Measurements from ENCODE around the gene CHMP4B.

CHMP4B gene

DNA sequence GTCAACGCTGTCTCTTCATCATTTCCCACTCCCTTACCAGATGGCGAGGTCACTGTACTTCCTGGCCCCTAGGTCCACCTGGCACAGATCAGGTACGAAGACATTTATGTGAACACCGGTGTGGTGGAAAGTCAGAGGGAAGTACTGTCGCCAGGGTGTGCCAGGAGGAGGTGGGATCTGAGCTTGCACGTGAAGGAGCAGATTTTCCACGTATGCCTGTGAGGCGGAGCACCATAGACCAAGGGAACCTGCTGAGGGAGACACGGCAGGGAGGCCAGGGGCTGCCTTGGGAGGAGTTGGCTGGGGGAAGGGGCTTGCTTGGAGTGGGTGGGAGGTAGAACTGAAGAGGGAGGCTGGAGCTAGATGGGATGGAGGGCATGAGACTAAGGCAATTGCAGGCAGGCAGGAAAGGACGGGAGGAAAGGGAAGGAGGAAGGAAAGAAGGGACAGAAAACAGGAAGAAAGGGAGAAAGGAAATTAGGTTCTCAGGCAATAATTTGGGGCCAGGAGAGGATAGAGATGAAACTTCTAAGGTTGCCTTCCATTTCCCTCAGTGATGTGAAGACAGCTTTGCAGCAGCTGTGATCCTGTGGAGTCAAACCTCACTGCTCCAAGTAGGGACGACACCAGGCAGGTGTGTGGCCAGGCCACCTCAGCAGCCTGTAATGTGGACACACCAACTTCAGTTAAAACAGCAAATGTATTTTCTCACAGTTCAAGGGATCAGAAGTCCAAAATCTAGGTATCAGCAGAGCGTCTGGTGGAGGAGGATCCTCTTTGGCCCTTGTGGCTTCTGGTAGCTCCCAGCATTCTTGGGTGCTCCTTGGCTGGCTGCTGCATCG is 46.8 kb downstream of the CHMP4B start:
- H3K9ac ChIP-seq (ENCODE audit: low read depth, low read length) = no peak overlapping the region
- no peaks in the 10 kb centered on the region for H3K27me3 ChIP-seq (ENCODE audit: insufficient read depth, low read length)
- no peak overlapping the region for H3K27ac ChIP-seq (ENCODE audit: low read depth, low read length)
- no peak overlapping the region for H3K4me3 ChIP-seq (ENCODE audit: low read length)
- no peaks in the 10 kb centered on the region for H3K4me1 ChIP-seq (ENCODE audit: insufficient read depth, low read length)
- peaks cover 20% of the 10 kb centered on the region for H3K36me3 ChIP-seq (ENCODE audit: insufficient read depth, low read length)
- H3K9me3 ChIP-seq (ENCODE audit: insufficient read depth, low read depth, low read length) = no peaks in the 10 kb centered on the region
- WGBS = 88% methylated on average over 13 of the region's 13 CpGs

- H3K27ac ChIP-seq (ENCODE audit: low read depth, low read length) = no peak overlapping the region
- no peak overlapping the region for H3K9ac ChIP-seq (ENCODE audit: low read depth, low read length)
- WGBS = 93% methylated on average over 4 of the region's 4 CpGs
Measured at GRCh38 chr20:33858666-33859065, 47.5 kb downstream of the CHMP4B start.

DNA sequence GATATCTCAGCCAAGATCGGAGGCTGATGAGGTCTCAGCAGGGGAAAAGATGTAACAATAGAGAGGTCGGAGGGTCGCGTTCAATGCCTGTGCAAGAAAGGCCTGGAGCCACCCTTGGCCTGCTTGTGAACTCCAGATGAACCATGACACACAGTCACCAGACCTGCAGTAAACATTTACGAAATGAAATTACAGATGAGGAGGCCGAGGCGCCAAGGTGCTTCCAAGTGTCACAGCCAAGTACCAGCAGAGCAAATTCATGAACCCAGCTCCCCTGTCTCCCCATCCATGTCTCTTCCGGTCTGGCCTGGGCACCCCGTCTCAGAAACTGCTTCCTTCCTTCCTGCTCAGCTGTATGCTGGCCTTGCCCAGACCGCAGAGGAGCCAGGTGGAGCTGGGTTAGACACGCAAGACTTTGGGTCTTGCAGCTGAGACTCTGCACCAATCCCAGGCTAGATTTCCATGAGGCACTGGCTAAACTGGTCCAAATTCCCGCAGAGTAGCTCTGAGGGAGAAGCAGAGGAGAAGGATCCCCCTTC is 48.1 kb downstream of the CHMP4B start:
- Histone ChIP-seq H3K9ac (ENCODE audit: low read depth, low read length) (no peak overlapping the region), H3K4me3 (ENCODE audit: low read length) (no peak overlapping the region), H3K36me3 (ENCODE audit: insufficient read depth, low read length) (peaks cover 9% of the 10 kb centered on the region), H3K4me1 (ENCODE audit: insufficient read depth, low read length) (peaks cover 3% of the 10 kb centered on the region; the same call in 1 of the 2 replicates), H3K9me3 (ENCODE audit: insufficient read depth, low read depth, low read length) (no peaks in the 10 kb centered on the region), H3K27me3 (ENCODE audit: insufficient read depth, low read length) (no peaks in the 10 kb centered on the region), H3K27ac (ENCODE audit: low read depth, low read length) (no peak overlapping the region)
- WGBS = 87% methylated on average over 12 of the region's 12 CpGs

More at GRCh38 chr20:33858666-33859065, 47.5 kb downstream of the CHMP4B start:
- H3K4me1 ChIP-seq (ENCODE audit: insufficient read depth, low read length) = peaks cover 3% of the 10 kb centered on the region; the same call in 1 of the 2 replicates
- no peak overlapping the region for H3K4me3 ChIP-seq (ENCODE audit: low read length)
- H3K9me3 ChIP-seq (ENCODE audit: insufficient read depth, low read depth, low read length) = no peaks in the 10 kb centered on the region
- no peaks in the 10 kb centered on the region for H3K27me3 ChIP-seq (ENCODE audit: insufficient read depth, low read length)
- H3K36me3 ChIP-seq (ENCODE audit: insufficient read depth, low read length) = peaks cover 15% of the 10 kb centered on the region

- H3K27ac ChIP-seq (ENCODE audit: low read depth, low read length) = no peak overlapping the region
- no peak overlapping the region for H3K9ac ChIP-seq (ENCODE audit: low read depth, low read length)
- no peak overlapping the region for H3K4me3 ChIP-seq (ENCODE audit: low read length)
- no peaks in the 10 kb centered on the region for H3K9me3 ChIP-seq (ENCODE audit: insufficient read depth, low read depth, low read length)
- 82% methylated on average over 3 of the region's 3 CpGs for WGBS
- peaks cover 4% of the 10 kb centered on the region; the same call in 1 of the 2 replicates for H3K36me3 ChIP-seq (ENCODE audit: insufficient read depth, low read length)
- peaks cover 3% of the 10 kb centered on the region; the same call in 1 of the 2 replicates for H3K4me1 ChIP-seq (ENCODE audit: insufficient read depth, low read length)
- no peaks in the 10 kb centered on the region for H3K27me3 ChIP-seq (ENCODE audit: insufficient read depth, low read length)
Measured at GRCh38 chr20:33859751-33860150, 48.6 kb downstream of the CHMP4B start.

- WGBS = 89% methylated on average over 9 of the region's 9 CpGs
- Histone ChIP-seq H3K27me3 (ENCODE audit: insufficient read depth, low read length) (no peaks in the 10 kb centered on the region), H3K9me3 (ENCODE audit: insufficient read depth, low read depth, low read length) (no peaks in the 10 kb centered on the region), H3K36me3 (ENCODE audit: insufficient read depth, low read length) (peaks cover 4% of the 10 kb centered on the region; the same call in 1 of the 2 replicates), H3K4me1 (ENCODE audit: insufficient read depth, low read length) (peaks cover 3% of the 10 kb centered on the region; the same call in 1 of the 2 replicates), H3K27ac (ENCODE audit: low read depth, low read length) (no peak overlapping the region), H3K4me3 (ENCODE audit: low read length) (no peak overlapping the region), H3K9ac (ENCODE audit: low read depth, low read length) (no peak overlapping the region)
Measured at GRCh38 chr20:33861458-33861857, 50.3 kb downstream of the CHMP4B start.

DNA sequence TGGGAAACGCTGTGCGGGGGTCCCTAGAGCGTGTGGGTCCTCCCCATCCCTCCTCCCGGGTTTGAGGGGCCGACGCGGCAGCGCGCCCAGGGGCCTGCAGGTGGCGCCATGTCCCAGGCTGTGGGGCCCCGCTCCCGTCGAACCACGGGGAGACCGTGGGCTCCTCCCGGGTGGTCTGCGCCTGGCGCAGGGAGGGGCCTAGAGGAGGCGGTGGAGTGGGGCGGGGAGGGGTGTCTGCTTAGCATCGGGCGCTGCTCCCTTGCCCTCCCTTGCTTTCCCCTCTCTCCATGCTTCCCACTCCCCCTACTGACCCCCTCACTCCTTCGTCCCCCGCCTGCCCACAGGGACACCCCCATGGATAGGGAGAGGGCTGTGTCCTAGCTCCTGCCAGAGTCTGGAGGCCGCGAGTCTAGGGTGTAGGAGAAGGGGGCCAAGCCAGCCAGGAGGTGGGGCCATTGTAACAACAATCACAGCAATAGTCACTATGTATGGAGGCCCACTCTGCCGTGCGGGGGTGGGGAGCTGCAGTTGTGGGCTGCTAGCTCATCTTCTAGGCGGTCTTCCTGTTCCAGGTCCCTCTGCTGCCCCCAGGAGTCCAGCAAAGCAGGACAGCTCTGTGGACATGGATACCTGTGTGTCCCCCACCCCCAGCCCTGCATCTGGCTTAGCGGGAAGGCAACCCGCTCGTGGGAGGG is 51.7 kb downstream of the CHMP4B start:
- Histone ChIP-seq H3K9ac (ENCODE audit: low read depth, low read length) (no peak overlapping the region), H3K9me3 (ENCODE audit: insufficient read depth, low read depth, low read length) (no peaks in the 10 kb centered on the region), H3K4me1 (ENCODE audit: insufficient read depth, low read length) (peaks cover 3% of the 10 kb centered on the region; the same call in 1 of the 2 replicates), H3K36me3 (ENCODE audit: insufficient read depth, low read length) (no peaks in the 10 kb centered on the region), H3K27ac (ENCODE audit: low read depth, low read length) (no peak overlapping the region), H3K27me3 (ENCODE audit: insufficient read depth, low read length) (no peaks in the 10 kb centered on the region), H3K4me3 (ENCODE audit: low read length) (peak overlapping the region; percentile 38)
- 36% methylated on average over 25 of the region's 32 CpGs for WGBS

DNA sequence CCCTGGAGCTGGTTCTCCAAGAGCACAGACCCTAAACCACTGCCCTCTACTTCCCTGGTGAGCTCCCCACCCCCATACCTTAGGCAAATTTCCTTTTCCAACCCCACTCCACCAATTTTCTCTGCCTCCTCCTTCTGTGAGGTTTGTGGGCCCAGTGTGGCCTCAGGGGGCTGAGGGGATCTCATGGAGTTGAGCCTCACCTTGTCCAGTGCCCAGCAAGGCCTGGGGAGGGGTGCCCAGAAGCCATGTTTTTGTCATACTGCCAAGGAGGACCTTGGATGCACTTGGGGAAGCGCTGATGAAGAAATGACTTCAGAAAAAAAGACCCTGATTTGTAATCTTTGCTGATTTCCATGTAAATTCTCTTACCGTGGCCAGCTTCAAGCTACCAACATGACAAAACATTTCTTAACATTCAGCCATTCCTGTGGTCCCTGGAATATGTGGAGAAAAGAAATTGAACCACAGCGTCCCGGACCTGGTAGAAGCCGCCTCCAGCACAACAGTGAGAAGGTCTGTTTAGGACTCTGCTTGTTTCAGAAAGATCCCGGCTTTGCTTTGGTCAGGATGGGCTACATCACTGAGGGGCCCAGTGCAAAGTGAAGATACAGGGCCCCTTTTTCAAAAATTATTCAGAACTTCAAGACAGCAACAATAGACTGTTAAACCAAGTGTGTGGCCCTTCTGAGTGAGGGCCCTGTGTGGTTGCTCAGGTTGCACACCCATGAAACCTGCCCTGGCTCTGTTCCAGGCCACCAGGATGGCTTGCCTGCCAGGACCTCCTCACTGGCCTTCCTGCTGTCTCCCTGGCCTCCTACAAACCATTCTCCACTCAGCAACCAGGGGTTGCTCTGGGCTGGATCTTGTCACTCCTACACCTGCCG is 52.5 kb downstream of the CHMP4B start:
- Histone ChIP-seq H3K27me3 (ENCODE audit: insufficient read depth, low read length) (no peaks in the 10 kb centered on the region), H3K9ac (ENCODE audit: low read depth, low read length) (no peak overlapping the region), H3K27ac (ENCODE audit: low read depth, low read length) (no peak overlapping the region), H3K4me1 (ENCODE audit: insufficient read depth, low read length) (peaks cover 3% of the 10 kb centered on the region; the same call in 1 of the 2 replicates), H3K36me3 (ENCODE audit: insufficient read depth, low read length) (no peaks in the 10 kb centered on the region), H3K4me3 (ENCODE audit: low read length) (no peak overlapping the region), H3K9me3 (ENCODE audit: insufficient read depth, low read depth, low read length) (no peaks in the 10 kb centered on the region)
- 93% methylated on average over 7 of the region's 7 CpGs for WGBS

GRCh38 chr20:33864324-33864963 is 53.3 kb downstream of the CHMP4B start:
- Histone ChIP-seq H3K27ac (ENCODE audit: low read depth, low read length) (no peak overlapping the region), H3K27me3 (ENCODE audit: insufficient read depth, low read length) (no peaks in the 10 kb centered on the region), H3K9me3 (ENCODE audit: insufficient read depth, low read depth, low read length) (no peaks in the 10 kb centered on the region), H3K4me1 (ENCODE audit: insufficient read depth, low read length) (peaks cover 3% of the 10 kb centered on the region; the same call in 1 of the 2 replicates), H3K9ac (ENCODE audit: low read depth, low read length) (no peak overlapping the region), H3K4me3 (ENCODE audit: low read length) (no peak overlapping the region), H3K36me3 (ENCODE audit: insufficient read depth, low read length) (no peaks in the 10 kb centered on the region)
- 90% methylated on average over 15 of the region's 15 CpGs for WGBS

DNA sequence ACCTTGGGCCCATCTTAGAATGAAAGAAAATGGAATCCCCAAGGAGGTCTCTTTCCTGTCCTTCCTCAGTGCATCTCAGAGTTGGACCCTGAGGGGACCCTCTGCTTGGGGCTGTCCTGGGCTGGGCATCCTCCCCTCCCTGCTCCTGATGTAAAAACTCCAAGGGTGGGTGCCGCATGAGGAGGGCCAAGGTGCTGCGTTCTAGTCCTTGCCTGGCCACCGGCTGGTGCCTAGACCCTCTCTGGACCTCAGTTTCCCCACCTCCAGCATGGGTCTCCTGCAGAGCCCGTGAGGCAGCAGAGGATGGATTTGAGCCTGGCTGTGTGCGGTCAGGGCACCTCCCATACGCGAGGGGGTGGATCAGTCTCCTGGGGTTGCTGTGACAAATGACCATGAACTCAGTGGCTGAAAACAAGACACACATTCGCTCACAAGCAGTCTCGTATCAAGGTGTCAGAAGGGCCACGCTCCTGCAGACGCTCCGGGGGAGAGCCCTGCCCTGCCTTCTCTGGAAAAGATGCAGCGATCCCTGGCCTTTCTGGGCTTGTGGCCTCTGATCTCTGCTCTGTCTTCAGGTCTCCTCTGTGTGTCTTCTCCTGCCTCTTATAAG is 54.7 kb downstream of the CHMP4B start:
- Histone ChIP-seq H3K9me3 (ENCODE audit: insufficient read depth, low read depth, low read length) (no peaks in the 10 kb centered on the region), H3K27ac (ENCODE audit: low read depth, low read length) (no peak overlapping the region)
- WGBS = 86% methylated on average over 13 of the region's 13 CpGs

More for the DNA sequence above, 54.7 kb downstream of the CHMP4B start:
- no peaks in the 10 kb centered on the region for H3K36me3 ChIP-seq (ENCODE audit: insufficient read depth, low read length)
- peaks cover 3% of the 10 kb centered on the region; the same call in 1 of the 2 replicates for H3K4me1 ChIP-seq (ENCODE audit: insufficient read depth, low read length)
- no peak overlapping the region for H3K9ac ChIP-seq (ENCODE audit: low read depth, low read length)
- H3K4me3 ChIP-seq (ENCODE audit: low read length) = no peak overlapping the region
- H3K27me3 ChIP-seq (ENCODE audit: insufficient read depth, low read length) = no peaks in the 10 kb centered on the region

All from HUES64 (cell line).